Stimulated activated CD4-positive, alpha-beta T cell treated with anti-CD3 and anti-CD28 coated beads, Interleukin-2, amount 100 ng/mL, for 24 hours (primary cell): ENCODE measurements around the gene XRCC6.

Source experiments
- DNase-seq, 2 donors: peaks; one replicate each; pipeline ENCODE4 v3.0.0-alpha.2; 2020

The XRCC6 gene

GRCh38 chr22:41688365-41689211 is 67.5 kb downstream of the XRCC6 start, which contains the start of gene SNU13:
SNU13 (minus strand) TSS chr22:41688867; CDS start chr22:41688796, 71 bp downstream.
- peak; percentile 93 to 94 for DNase-seq

GRCh38 chr22:41690476-41690875 is 69.4 kb downstream of the XRCC6 start:
- no peak for DNase-seq

- no peak for DNase-seq
These were observed 74.1 kb downstream of the XRCC6 start for GRCh38 chr22:41695211-41695610.

- peak in 1 of 2 donors; percentile 10 for DNase-seq
These were observed 75.6 kb downstream of the XRCC6 start for GRCh38 chr22:41696703-41697102.

GRCh38 chr22:41697126-41697775 is 76.2 kb downstream of the XRCC6 start:
- peak; percentile 99 for DNase-seq

GRCh38 chr22:41699264-41700107 is 78.4 kb downstream of the XRCC6 start, which contains the start of gene MEI1:
MEI1 (plus strand) TSS chr22:41699503; CDS start chr22:41699539, 36 bp downstream.
- DNase-seq, result peak; percentile 92 to 94

GRCh38 chr22:41700108-41700364 is 78.9 kb downstream of the XRCC6 start:
- DNase-seq, result no peak

GRCh38 chr22:41702763-41703162 is 81.7 kb downstream of the XRCC6 start:
- DNase-seq, result no peak

GRCh38 chr22:41709341-41709740 is 88.2 kb downstream of the XRCC6 start:
- DNase-seq, result no peak

- DNase-seq, result no peak
These were observed 91.9 kb downstream of the XRCC6 start for GRCh38 chr22:41713004-41713403.
